Mammary epithelial cell (primary cell): ENCODE results near the gene COG2.

ENCODE experiments used
- CTCF ChIP-seq, 2 donors: IDR thresholded peaks in 1 of 2; conservative IDR thresholded peaks in 1 of 2; 2 replicates each; pipeline ENCODE4 v1.5.1; 2011 to 2012; ENCODE audit warnings: inconsistent platforms in 2 of 2, low read length in 2 of 2, mild to moderate bottlenecking in 2 of 2, control low read depth in 1 of 2, low read depth in 1 of 2; ENCODE audit not compliant: insufficient read depth in 1 of 2; ENCODE audit errors: extremely low read depth in 1 of 2
- EZH2 ChIP-seq: IDR thresholded peaks from 2 replicates; pipeline ENCODE4 v1.6.1; 2012; ENCODE audit warnings: low read length, inconsistent platforms, borderline replicate concordance

- no peak for TF ChIP-seq CTCF (conservative IDR thresholded peaks at IDR 0.05 in 1 of 2, IDR thresholded peaks at IDR 0.05 in 1 of 2; ENCODE audit: extremely low read depth in 1 of 2, insufficient read depth in 1 of 2, low read depth in 1 of 2, low read length in 2 of 2)
- no peak for TF ChIP-seq EZH2
Measured at GRCh38 chr1:230737622-230738262, 95.5 kb downstream of the COG2 start.
